ENCODE measurements around the gene ST6GALNAC3. TPM values are rescaled to one million over a fixed set of nuclear protein-coding genes. Genes with fewer than 3 reads are reported as not detected.
A peak's percentile ranks its signal among the peaks of the same experiment; 100 is the strongest.

ST6GALNAC3 gene
- total RNA-seq, 1 experiment from 2014 or later, result 4.8 TPM

GRCh38 chr1:76191561-76191960, 117.0 kb downstream of the ST6GALNAC3 start:
- no peak overlapping the region; the same call in 1 of the 2 replicates for H3K4me3 ChIP-seq (ENCODE audit: low read length)
- H3K79me2 ChIP-seq (ENCODE audit: low read length), result no peaks in the 10 kb centered on the region
- peak overlapping the region; percentile 93 for H3K27ac ChIP-seq (ENCODE audit: low read length)
- no peaks in the 10 kb centered on the region for H3K9me3 ChIP-seq (ENCODE audit: low read length)
- no peaks in the 10 kb centered on the region for H3K27me3 ChIP-seq (ENCODE audit: low read length)
- H4K20me1 ChIP-seq (ENCODE audit: insufficient read depth, low read depth, low read length), result no peaks in the 10 kb centered on the region
- H3K4me2 ChIP-seq (ENCODE audit: low read depth, low read length, poor library complexity, severe bottlenecking), result peak overlapping the region; percentile 50
- peak overlapping the region; percentile 55 for H3K9ac ChIP-seq (ENCODE audit: low read length)
- peaks cover 71% of the 10 kb centered on the region for H3K4me1 ChIP-seq (ENCODE audit: low read length)
- peak overlapping the region; percentile 26; the same call in 1 of the 2 replicates for H2AFZ ChIP-seq (ENCODE audit: low read length)
- no peaks in the 10 kb centered on the region for H3K36me3 ChIP-seq (ENCODE audit: insufficient read depth, low read length)
- no peaks in the 10 kb centered on the region for H3K9me2 ChIP-seq (replicated peaks; ENCODE audit: insufficient read depth, low read length)
- DNase-seq, result no peak

DNA sequence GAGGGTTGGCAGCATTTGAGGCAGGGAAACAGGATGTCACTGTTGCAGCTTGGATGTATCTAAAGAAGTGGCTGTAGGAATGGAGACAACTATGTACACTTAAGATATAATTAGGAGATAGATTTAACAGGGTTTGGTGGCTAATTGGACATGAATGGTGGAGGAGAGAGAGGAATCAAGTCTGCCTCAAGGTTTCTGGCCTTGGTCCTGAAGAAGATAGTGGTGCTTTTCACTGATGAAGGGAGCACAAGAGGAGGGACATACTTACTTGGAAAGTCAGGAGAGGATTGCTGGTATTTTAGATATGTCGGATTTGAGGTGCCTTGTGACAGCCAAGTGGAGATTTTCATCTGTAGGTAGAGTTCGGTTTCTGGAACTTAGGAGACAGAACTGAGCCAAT, 123.9 kb downstream of the ST6GALNAC3 start:
- Histone ChIP-seq H3K9ac (ENCODE audit: low read length) (no peak overlapping the region), H2AFZ (ENCODE audit: low read length) (no peak overlapping the region), H3K36me3 (ENCODE audit: insufficient read depth, low read length) (peaks cover 2% of the 10 kb centered on the region; the same call in 1 of the 2 replicates), H3K27ac (ENCODE audit: low read length) (no peak overlapping the region), H3K79me2 (ENCODE audit: low read length) (no peaks in the 10 kb centered on the region), H3K27me3 (ENCODE audit: low read length) (no peaks in the 10 kb centered on the region), H3K4me3 (ENCODE audit: low read length) (no peak overlapping the region), H3K9me3 (ENCODE audit: low read length) (no peaks in the 10 kb centered on the region; the same call in 1 of the 2 replicates), H4K20me1 (ENCODE audit: insufficient read depth, low read depth, low read length) (no peaks in the 10 kb centered on the region), H3K9me2 (replicated peaks; ENCODE audit: insufficient read depth, low read length) (no peaks in the 10 kb centered on the region), H3K4me2 (ENCODE audit: low read depth, low read length, poor library complexity, severe bottlenecking) (no peak overlapping the region), H3K4me1 (ENCODE audit: low read length) (peaks cover 56% of the 10 kb centered on the region)
- DNase-seq, result no peak

DNA sequence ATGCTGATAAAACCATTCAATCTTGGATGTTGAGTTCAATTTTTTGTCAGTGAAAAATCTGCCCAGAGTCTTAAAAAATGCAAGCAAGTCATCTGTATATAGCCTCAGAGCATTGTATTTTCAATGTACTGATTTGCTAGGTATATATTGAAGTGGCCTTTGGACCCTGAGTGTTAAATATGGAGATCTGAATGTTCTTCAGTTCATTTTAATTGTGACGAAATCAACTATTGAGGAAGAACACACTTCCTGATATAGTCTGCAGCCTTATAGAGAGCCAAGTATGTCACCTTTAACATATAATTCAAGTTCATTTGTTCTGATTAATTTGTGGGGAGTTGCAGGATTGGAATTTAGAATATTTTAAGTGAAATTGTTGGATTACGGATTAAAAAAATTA, 128.1 kb downstream of the ST6GALNAC3 start:
- Histone ChIP-seq H3K27ac (ENCODE audit: low read length) (peak overlapping the region; percentile 97), H2AFZ (ENCODE audit: low read length) (no peak overlapping the region), H3K4me1 (ENCODE audit: low read length) (peaks cover 65% of the 10 kb centered on the region), H3K9me2 (replicated peaks; ENCODE audit: insufficient read depth, low read length) (no peaks in the 10 kb centered on the region), H3K79me2 (ENCODE audit: low read length) (no peaks in the 10 kb centered on the region), H3K4me2 (ENCODE audit: low read depth, low read length, poor library complexity, severe bottlenecking) (peak overlapping the region; percentile 49), H3K27me3 (ENCODE audit: low read length) (no peaks in the 10 kb centered on the region), H3K4me3 (ENCODE audit: low read length) (no peak overlapping the region), H3K36me3 (ENCODE audit: insufficient read depth, low read length) (peaks cover 2% of the 10 kb centered on the region; the same call in 1 of the 2 replicates), H3K9me3 (ENCODE audit: low read length) (no peaks in the 10 kb centered on the region; the same call in 1 of the 2 replicates), H4K20me1 (ENCODE audit: insufficient read depth, low read depth, low read length) (no peaks in the 10 kb centered on the region), H3K9ac (ENCODE audit: low read length) (peak overlapping the region; percentile 52)
- DNase-seq, result peak; percentile 71

- Histone ChIP-seq H3K9ac (ENCODE audit: low read length) (peak overlapping the region; percentile 52), H3K36me3 (ENCODE audit: insufficient read depth, low read length) (peaks cover 2% of the 10 kb centered on the region; the same call in 1 of the 2 replicates), H3K4me1 (ENCODE audit: low read length) (peaks cover 69% of the 10 kb centered on the region), H3K9me3 (ENCODE audit: low read length) (no peaks in the 10 kb centered on the region; the same call in 1 of the 2 replicates), H4K20me1 (ENCODE audit: insufficient read depth, low read depth, low read length) (no peaks in the 10 kb centered on the region), H3K9me2 (replicated peaks; ENCODE audit: insufficient read depth, low read length) (no peaks in the 10 kb centered on the region), H3K27me3 (ENCODE audit: low read length) (no peaks in the 10 kb centered on the region), H3K4me3 (ENCODE audit: low read length) (no peak overlapping the region), H3K79me2 (ENCODE audit: low read length) (no peaks in the 10 kb centered on the region), H3K4me2 (ENCODE audit: low read depth, low read length, poor library complexity, severe bottlenecking) (peak overlapping the region; percentile 49), H3K27ac (ENCODE audit: low read length) (peak overlapping the region; percentile 97), H2AFZ (ENCODE audit: low read length) (no peak overlapping the region)
- peak; percentile 93 for DNase-seq
Observed at GRCh38 chr1:76203127-76203526, 128.6 kb downstream of the ST6GALNAC3 start.

GRCh38 chr1:76209238-76209637, 134.7 kb downstream of the ST6GALNAC3 start:
- H3K9ac ChIP-seq (ENCODE audit: low read length), result peak overlapping the region; percentile 73
- no peak overlapping the region for H2AFZ ChIP-seq (ENCODE audit: low read length)
- peak overlapping the region; percentile 57 for H3K4me2 ChIP-seq (ENCODE audit: low read depth, low read length, poor library complexity, severe bottlenecking)
- peak overlapping the region; percentile 9; the same call in 1 of the 2 replicates for H3K4me3 ChIP-seq (ENCODE audit: low read length)
- H4K20me1 ChIP-seq (ENCODE audit: insufficient read depth, low read depth, low read length), result no peaks in the 10 kb centered on the region
- DNase-seq, result peak; percentile 70
- H3K9me3 ChIP-seq (ENCODE audit: low read length), result no peaks in the 10 kb centered on the region
- H3K79me2 ChIP-seq (ENCODE audit: low read length), result no peaks in the 10 kb centered on the region
- no peaks in the 10 kb centered on the region for H3K36me3 ChIP-seq (ENCODE audit: insufficient read depth, low read length)
- H3K9me2 ChIP-seq (replicated peaks; ENCODE audit: insufficient read depth, low read length), result no peaks in the 10 kb centered on the region
- peaks cover 85% of the 10 kb centered on the region for H3K4me1 ChIP-seq (ENCODE audit: low read length)
- peak overlapping the region; percentile 97 for H3K27ac ChIP-seq (ENCODE audit: low read length)
- no peaks in the 10 kb centered on the region for H3K27me3 ChIP-seq (ENCODE audit: low read length)

GRCh38 chr1:76209648-76210047, 135.1 kb downstream of the ST6GALNAC3 start:
- Histone ChIP-seq H3K27ac (ENCODE audit: low read length) (peak overlapping the region; percentile 97), H3K9me3 (ENCODE audit: low read length) (no peaks in the 10 kb centered on the region), H3K9me2 (replicated peaks; ENCODE audit: insufficient read depth, low read length) (no peaks in the 10 kb centered on the region), H3K9ac (ENCODE audit: low read length) (peak overlapping the region; percentile 73), H3K27me3 (ENCODE audit: low read length) (no peaks in the 10 kb centered on the region), H2AFZ (ENCODE audit: low read length) (no peak overlapping the region), H4K20me1 (ENCODE audit: insufficient read depth, low read depth, low read length) (no peaks in the 10 kb centered on the region), H3K4me3 (ENCODE audit: low read length) (peak overlapping the region; percentile 9; the same call in 1 of the 2 replicates), H3K4me1 (ENCODE audit: low read length) (peaks cover 81% of the 10 kb centered on the region), H3K36me3 (ENCODE audit: insufficient read depth, low read length) (no peaks in the 10 kb centered on the region), H3K79me2 (ENCODE audit: low read length) (no peaks in the 10 kb centered on the region), H3K4me2 (ENCODE audit: low read depth, low read length, poor library complexity, severe bottlenecking) (peak overlapping the region; percentile 57)
- DNase-seq, result peak; percentile 92

DNA sequence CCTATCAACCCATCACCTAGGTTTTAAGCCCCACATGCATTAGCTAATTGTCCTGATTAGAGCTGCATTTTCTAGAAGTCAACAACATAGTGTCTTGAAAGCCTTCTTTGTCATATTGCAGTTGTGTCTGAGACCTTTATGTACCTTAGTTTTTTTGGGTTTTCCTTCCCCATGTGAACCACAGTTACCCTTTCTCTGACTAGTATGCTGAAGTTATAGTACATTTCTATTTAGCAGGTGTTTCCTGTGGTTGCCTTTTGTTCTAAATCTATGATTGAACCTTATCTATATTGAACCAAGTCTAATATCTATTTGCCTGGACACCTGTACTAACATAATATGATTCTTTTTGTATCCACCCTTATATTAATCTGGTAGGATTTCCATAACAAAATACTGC, 135.6 kb downstream of the ST6GALNAC3 start:
- no peak overlapping the region for H2AFZ ChIP-seq (ENCODE audit: low read length)
- H3K4me3 ChIP-seq (ENCODE audit: low read length), result no peak overlapping the region
- H3K4me2 ChIP-seq (ENCODE audit: low read depth, low read length, poor library complexity, severe bottlenecking), result peak overlapping the region; percentile 57
- H3K4me1 ChIP-seq (ENCODE audit: low read length), result peaks cover 79% of the 10 kb centered on the region
- no peaks in the 10 kb centered on the region for H3K79me2 ChIP-seq (ENCODE audit: low read length)
- H3K27ac ChIP-seq (ENCODE audit: low read length), result peak overlapping the region; percentile 97
- H3K9ac ChIP-seq (ENCODE audit: low read length), result peak overlapping the region; percentile 60
- no peaks in the 10 kb centered on the region for H3K9me3 ChIP-seq (ENCODE audit: low read length)
- H3K9me2 ChIP-seq (replicated peaks; ENCODE audit: insufficient read depth, low read length), result no peaks in the 10 kb centered on the region
- no peaks in the 10 kb centered on the region for H3K36me3 ChIP-seq (ENCODE audit: insufficient read depth, low read length)
- DNase-seq, result no peak
- no peaks in the 10 kb centered on the region for H3K27me3 ChIP-seq (ENCODE audit: low read length)
- no peaks in the 10 kb centered on the region for H4K20me1 ChIP-seq (ENCODE audit: insufficient read depth, low read depth, low read length)

- peak overlapping the region; percentile 50 for H3K9ac ChIP-seq (ENCODE audit: low read length)
- no peaks in the 10 kb centered on the region for H3K79me2 ChIP-seq (ENCODE audit: low read length)
- no peaks in the 10 kb centered on the region for H3K36me3 ChIP-seq (ENCODE audit: insufficient read depth, low read length)
- peak overlapping the region; percentile 99 for H3K27ac ChIP-seq (ENCODE audit: low read length)
- DNase-seq, result no peak
- no peak overlapping the region for H2AFZ ChIP-seq (ENCODE audit: low read length)
- H3K4me1 ChIP-seq (ENCODE audit: low read length), result peaks cover 79% of the 10 kb centered on the region
- H3K9me2 ChIP-seq (replicated peaks; ENCODE audit: insufficient read depth, low read length), result no peaks in the 10 kb centered on the region
- H3K9me3 ChIP-seq (ENCODE audit: low read length), result no peaks in the 10 kb centered on the region
- no peaks in the 10 kb centered on the region for H3K27me3 ChIP-seq (ENCODE audit: low read length)
- H3K4me2 ChIP-seq (ENCODE audit: low read depth, low read length, poor library complexity, severe bottlenecking), result peak overlapping the region; percentile 62
- H3K4me3 ChIP-seq (ENCODE audit: low read length), result no peak overlapping the region
- H4K20me1 ChIP-seq (ENCODE audit: insufficient read depth, low read depth, low read length), result no peaks in the 10 kb centered on the region
Observed at GRCh38 chr1:76218888-76219287, 144.3 kb downstream of the ST6GALNAC3 start.
